SIG-M5 treated with dmso at 0.1 percent for 504 hours (cell line): ENCODE measurements around the gene TRIP13.

Source experiments
- DNase-seq: peaks from one replicate; lab custom pipeline; 2025; ENCODE audit not compliant: unreplicated experiment; lab: John Stamatoyannopoulos, UW

The TRIP13 gene

GRCh38 chr5:949815-950560 is 57.3 kb downstream of the TRIP13 start:
- no peak for DNase-seq

- DNase-seq = no peak
Observed at GRCh38 chr5:951940-952596, 59.4 kb downstream of the TRIP13 start.

- no peak for DNase-seq
Observed at GRCh38 chr5:952597-953271, 60.0 kb downstream of the TRIP13 start.

GRCh38 chr5:953535-954449 is 61.1 kb downstream of the TRIP13 start:
- no peak for DNase-seq

- no peak for DNase-seq
Observed at GRCh38 chr5:955886-956761, 63.4 kb downstream of the TRIP13 start.

- no peak for DNase-seq
Observed at GRCh38 chr5:956941-957747, 64.5 kb downstream of the TRIP13 start.

GRCh38 chr5:957748-958485 is 65.2 kb downstream of the TRIP13 start:
- DNase-seq = no peak

GRCh38 chr5:958701-959571 is 66.3 kb downstream of the TRIP13 start:
- DNase-seq = no peak

GRCh38 chr5:959581-960531 is 67.2 kb downstream of the TRIP13 start:
- DNase-seq = no peak

- DNase-seq = no peak
Observed at GRCh38 chr5:960551-960950, 67.9 kb downstream of the TRIP13 start.

- no peak for DNase-seq
Observed at GRCh38 chr5:961002-961710, 68.5 kb downstream of the TRIP13 start.

- DNase-seq = no peak
Observed at GRCh38 chr5:961711-962240, 69.1 kb downstream of the TRIP13 start.

GRCh38 chr5:962386-962785 is 69.7 kb downstream of the TRIP13 start:
- no peak for DNase-seq

- DNase-seq = no peak
Observed at GRCh38 chr5:962801-963200, 70.1 kb downstream of the TRIP13 start.

- no peak for DNase-seq
Observed at GRCh38 chr5:963310-963672, 70.6 kb downstream of the TRIP13 start.
